Stimulated activated naive CD8-positive, alpha-beta T cell treated with anti-CD3 and anti-CD28 coated beads, Interleukin-15, Interleukin-2, amounts not matched to agents 100 ng/mL and 50 ng/mL, for 24 hours (primary cell): ENCODE measurements around the gene HIP1R.
"Not testable (repeated sequence)": the region's sequence is repeated elsewhere in the genome, so short reads cannot be mapped to it uniquely, and the experiment has no call there.

Experiments
- H3K27ac Mint-ChIP-seq: one replicate; pipeline ENCODE4 v1.8.0; 2021; ENCODE audit warnings: mild to moderate bottlenecking, mixed read lengths
- H3K27me3 Mint-ChIP-seq: one replicate; pipeline ENCODE4 v1.8.0; 2021; ENCODE audit warnings: mixed read lengths
- H3K36me3 Mint-ChIP-seq: one replicate; pipeline ENCODE4 v1.8.0; 2021; ENCODE audit warnings: low read depth, mixed read lengths
- H3K4me1 Mint-ChIP-seq: one replicate; pipeline ENCODE4 v1.8.0; 2021; ENCODE audit warnings: low read depth, mixed read lengths
- H3K4me3 Mint-ChIP-seq: one replicate; pipeline ENCODE4 v1.8.0; 2021; ENCODE audit warnings: mild to moderate bottlenecking, mixed read lengths
- H3K9me3 Mint-ChIP-seq: one replicate; pipeline ENCODE4 v1.8.0; 2021; ENCODE audit warnings: mixed read lengths

The HIP1R gene

DNA sequence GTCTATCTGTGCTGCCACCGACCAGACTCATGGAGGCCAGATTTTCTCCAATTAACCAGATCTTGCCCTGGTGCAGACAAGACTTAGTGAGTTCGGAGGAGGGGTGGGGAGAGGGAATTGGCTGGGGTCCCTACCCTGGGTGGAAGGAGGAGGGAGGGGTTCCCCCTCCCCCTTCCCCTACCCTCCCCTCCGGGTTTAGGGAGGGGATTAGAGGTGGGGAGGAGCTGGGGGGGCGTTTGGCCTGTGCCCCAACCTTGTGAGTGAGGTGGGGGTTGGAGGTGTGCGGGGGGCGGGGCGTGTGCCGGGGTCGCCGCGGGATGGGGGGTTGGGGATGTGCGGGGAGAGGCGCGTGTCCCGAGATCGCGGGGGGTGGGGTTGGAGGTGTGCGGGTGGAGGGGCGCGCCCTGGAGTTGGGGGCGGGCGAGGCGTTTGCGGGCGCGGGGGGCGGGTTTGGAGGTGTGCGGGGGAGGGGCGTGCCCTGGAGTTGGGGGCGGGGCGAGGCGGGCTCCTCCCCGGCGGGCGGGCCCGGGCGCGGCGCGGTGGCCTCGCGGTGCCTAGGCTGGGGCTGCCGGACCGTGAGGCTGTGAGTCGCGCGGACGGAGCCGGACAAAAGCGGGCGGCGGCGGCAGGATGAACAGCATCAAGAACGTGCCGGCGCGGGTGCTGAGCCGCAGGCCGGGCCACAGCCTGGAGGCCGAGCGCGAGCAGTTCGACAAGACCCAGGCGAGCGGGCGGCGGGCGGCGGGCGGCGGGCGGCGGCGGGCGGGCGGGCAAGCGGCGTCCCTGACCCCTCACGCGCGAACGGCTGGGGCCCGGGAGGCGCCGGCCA lies at the start of gene HIP1R:
Gene HIP1R (plus strand): TSS at position 537 of the 829 bp plus-strand sequence. CDS start 94 bp downstream, at position 631.
- Mint-ChIP-seq H3K9me3 (no peaks in the 10 kb centered on the region), H3K27ac (peak within 1 kb of the TSS; percentile 89), H3K4me1 (peaks cover 41% of the 10 kb centered on the region), H3K27me3 (peaks cover 8% of the 10 kb centered on the region), H3K36me3 (peaks cover 4% of the 10 kb centered on the region), H3K4me3 (peak within 1 kb of the TSS; percentile 94)

DNA sequence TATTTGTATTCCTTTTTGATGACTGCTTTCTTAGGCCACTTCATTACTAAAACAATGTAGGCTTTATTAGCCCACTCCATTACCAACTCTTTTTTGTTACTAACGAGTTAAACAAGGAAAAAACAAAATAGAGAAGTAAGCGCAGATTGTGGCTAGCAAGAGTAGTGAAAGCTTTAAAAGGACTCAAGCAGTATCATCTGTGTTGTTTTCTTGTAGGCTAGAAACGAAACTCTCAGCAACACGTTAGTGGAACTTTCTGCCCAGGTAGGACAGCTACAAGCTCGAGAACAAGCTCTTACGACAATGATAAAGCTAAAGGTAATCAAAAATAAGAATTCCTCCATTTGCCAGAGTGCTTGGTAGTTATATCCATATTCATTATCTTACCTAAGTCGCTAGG lies 49.8 kb upstream of the HIP1R start:
- Mint-ChIP-seq H3K27ac (no peak overlapping the region), H3K4me3 (no peak overlapping the region), H3K4me1 (no peaks in the 10 kb centered on the region), H3K9me3 (no peaks in the 10 kb centered on the region), H3K27me3 (no peaks in the 10 kb centered on the region), H3K36me3 (no peaks in the 10 kb centered on the region)

GRCh38 chr12:122788387-122788786 lies 46.9 kb upstream of the HIP1R start:
- H3K9me3 Mint-ChIP-seq = no peaks in the 10 kb centered on the region
- no peak overlapping the region for H3K27ac Mint-ChIP-seq
- no peaks in the 10 kb centered on the region for H3K36me3 Mint-ChIP-seq
- H3K4me3 Mint-ChIP-seq = no peak overlapping the region
- no peaks in the 10 kb centered on the region for H3K4me1 Mint-ChIP-seq
- no peaks in the 10 kb centered on the region for H3K27me3 Mint-ChIP-seq

DNA sequence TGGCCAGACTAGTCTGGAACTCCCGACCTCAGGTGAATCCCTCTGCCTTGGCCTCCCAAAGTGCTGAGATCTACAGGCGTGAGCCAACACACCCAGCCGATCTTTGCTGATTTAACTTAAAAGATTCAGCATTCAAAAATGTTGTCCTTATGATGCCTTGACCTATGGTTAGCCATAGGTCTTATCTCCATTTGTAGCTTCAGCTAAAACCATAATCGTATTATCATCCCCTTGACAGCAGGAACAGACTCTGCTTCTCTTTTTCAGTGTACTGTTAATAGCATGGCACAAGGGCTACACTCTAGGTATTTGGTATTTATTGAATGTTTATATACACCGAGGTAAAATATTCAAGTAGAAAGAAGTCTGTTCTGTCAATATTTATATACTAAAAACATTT lies 45.6 kb upstream of the HIP1R start:
- H3K27me3 Mint-ChIP-seq = no peaks in the 10 kb centered on the region
- no peaks in the 10 kb centered on the region for H3K4me1 Mint-ChIP-seq
- H3K27ac Mint-ChIP-seq = no peak overlapping the region
- H3K9me3 Mint-ChIP-seq = no peaks in the 10 kb centered on the region
- H3K4me3 Mint-ChIP-seq = no peak overlapping the region
- no peaks in the 10 kb centered on the region for H3K36me3 Mint-ChIP-seq

GRCh38 chr12:122790393-122791075 lies 44.7 kb upstream of the HIP1R start:
- no peaks in the 10 kb centered on the region for H3K4me1 Mint-ChIP-seq
- H3K27me3 Mint-ChIP-seq = no peaks in the 10 kb centered on the region
- no peaks in the 10 kb centered on the region for H3K9me3 Mint-ChIP-seq
- H3K36me3 Mint-ChIP-seq = no peaks in the 10 kb centered on the region
- no peak overlapping the region for H3K4me3 Mint-ChIP-seq
- no peak overlapping the region for H3K27ac Mint-ChIP-seq

GRCh38 chr12:122793685-122794106 lies 41.6 kb upstream of the HIP1R start:
- H3K27ac Mint-ChIP-seq = no peak overlapping the region
- H3K36me3 Mint-ChIP-seq = no peaks in the 10 kb centered on the region
- H3K4me3 Mint-ChIP-seq = no peak overlapping the region
- H3K9me3 Mint-ChIP-seq = no peaks in the 10 kb centered on the region
- H3K4me1 Mint-ChIP-seq = no peaks in the 10 kb centered on the region
- no peaks in the 10 kb centered on the region for H3K27me3 Mint-ChIP-seq

GRCh38 chr12:122795807-122796206 lies 39.5 kb upstream of the HIP1R start:
- Mint-ChIP-seq H3K4me1 (no peaks in the 10 kb centered on the region), H3K9me3 (no peaks in the 10 kb centered on the region), H3K4me3 (no peak overlapping the region), H3K27me3 (no peaks in the 10 kb centered on the region), H3K36me3 (no peaks in the 10 kb centered on the region), H3K27ac (no peak overlapping the region)

GRCh38 chr12:122799641-122800243 lies 35.5 kb upstream of the HIP1R start:
- H3K4me1 Mint-ChIP-seq = no peaks in the 10 kb centered on the region
- H3K36me3 Mint-ChIP-seq = no peaks in the 10 kb centered on the region
- H3K27ac Mint-ChIP-seq = no peak overlapping the region
- no peaks in the 10 kb centered on the region for H3K27me3 Mint-ChIP-seq
- no peaks in the 10 kb centered on the region for H3K9me3 Mint-ChIP-seq
- H3K4me3 Mint-ChIP-seq = no peak overlapping the region

DNA sequence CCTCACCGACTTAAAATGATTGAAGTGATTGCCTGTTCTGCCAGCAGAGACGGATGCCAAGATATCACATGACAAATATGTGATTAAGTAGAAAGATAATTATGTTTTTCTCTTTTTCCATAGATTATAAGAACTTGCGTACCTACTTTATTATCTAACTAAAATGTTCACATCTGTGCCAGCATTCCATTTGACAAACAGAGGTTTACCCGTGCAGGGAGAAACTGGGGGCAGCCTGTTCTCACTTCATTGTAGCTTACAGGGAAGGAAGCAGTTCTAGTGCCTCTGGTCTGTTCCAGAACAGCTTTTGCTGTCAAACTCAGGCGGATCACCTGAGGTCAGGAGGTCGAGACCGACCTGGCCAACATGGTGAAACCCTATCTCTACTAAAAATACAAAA lies 31.3 kb upstream of the HIP1R start:
- Mint-ChIP-seq H3K4me1 (peaks cover 3% of the 10 kb centered on the region), H3K36me3 (no peaks in the 10 kb centered on the region), H3K27me3 (no peaks in the 10 kb centered on the region), H3K9me3 (no peaks in the 10 kb centered on the region), H3K27ac (no peak overlapping the region), H3K4me3 (no peak overlapping the region)

DNA sequence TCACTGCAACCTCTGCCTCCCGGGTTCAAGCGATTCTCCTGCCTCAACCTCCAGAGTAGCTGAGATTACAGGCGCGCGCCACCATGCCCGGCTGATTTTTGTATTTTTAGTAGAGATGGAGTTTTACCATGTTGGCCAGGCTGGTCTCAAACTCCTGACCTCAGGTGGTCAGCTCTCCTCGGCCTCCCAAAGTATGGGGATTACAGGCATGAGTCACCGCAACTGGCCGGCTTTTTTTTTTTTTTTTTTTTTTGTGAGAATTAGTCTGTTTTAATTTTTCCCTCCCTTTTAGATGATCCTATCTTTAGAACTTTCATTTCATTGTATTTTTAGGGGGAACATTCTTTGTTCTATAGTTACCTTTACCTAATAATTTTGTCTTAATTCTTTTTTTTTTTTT lies 30.3 kb upstream of the HIP1R start:
- H3K4me3 Mint-ChIP-seq, H3K27me3 Mint-ChIP-seq, H3K9me3 Mint-ChIP-seq, H3K4me1 Mint-ChIP-seq, H3K27ac Mint-ChIP-seq, H3K36me3 Mint-ChIP-seq: not testable (repeated sequence)

- H3K4me3 Mint-ChIP-seq = no peak overlapping the region
- H3K36me3 Mint-ChIP-seq = no peaks in the 10 kb centered on the region
- H3K4me1 Mint-ChIP-seq = peaks cover 5% of the 10 kb centered on the region
- H3K27ac Mint-ChIP-seq = no peak overlapping the region
- H3K9me3 Mint-ChIP-seq = no peaks in the 10 kb centered on the region
- no peaks in the 10 kb centered on the region for H3K27me3 Mint-ChIP-seq
Measured at GRCh38 chr12:122807651-122808050, 27.6 kb upstream of the HIP1R start.

DNA sequence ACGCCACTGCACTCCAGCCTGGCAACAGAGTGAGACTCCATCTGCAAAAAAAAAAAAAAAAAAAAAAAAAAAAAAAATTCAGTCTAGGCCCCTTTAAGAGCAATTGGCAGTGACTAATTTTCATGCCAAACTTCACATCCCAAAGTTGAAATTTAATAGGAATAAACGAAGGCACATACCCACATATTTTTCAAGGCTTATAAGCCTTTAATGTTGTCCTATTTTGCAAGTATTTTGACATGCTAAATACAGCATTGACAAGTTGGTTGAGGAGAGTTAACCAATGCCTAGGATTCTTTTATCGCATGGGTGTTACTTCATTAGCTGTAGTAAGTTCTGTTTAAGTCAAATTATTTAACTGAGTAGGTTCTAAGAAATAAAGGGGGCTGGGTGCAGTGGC lies 23.5 kb upstream of the HIP1R start:
- Mint-ChIP-seq H3K27ac (no peak overlapping the region), H3K9me3 (no peaks in the 10 kb centered on the region), H3K4me3 (no peak overlapping the region), H3K27me3 (no peaks in the 10 kb centered on the region), H3K36me3 (no peaks in the 10 kb centered on the region), H3K4me1 (peaks cover 5% of the 10 kb centered on the region)

DNA sequence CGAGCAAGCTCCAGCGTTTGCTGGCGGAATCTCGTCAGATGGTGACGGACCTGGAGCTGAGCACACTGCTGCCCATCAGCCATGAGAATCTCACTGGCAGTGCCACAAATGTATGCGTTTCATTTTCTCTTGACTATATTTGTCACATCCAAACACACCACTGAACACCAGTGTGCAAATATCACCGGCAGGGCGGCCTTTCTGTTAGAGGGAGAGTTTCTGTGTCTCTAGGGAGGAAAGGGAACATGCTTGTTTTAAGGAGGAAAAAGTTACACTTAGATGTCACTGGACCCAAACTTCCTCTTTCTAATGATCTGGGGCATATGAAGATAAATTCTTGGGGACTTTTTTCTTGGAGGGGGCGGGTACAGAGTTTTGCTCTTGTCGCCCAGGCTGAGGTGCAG lies 21.9 kb upstream of the HIP1R start:
- Mint-ChIP-seq H3K4me3 (no peak overlapping the region), H3K27ac (peak overlapping the region; percentile 53), H3K27me3 (no peaks in the 10 kb centered on the region), H3K4me1 (peaks cover 5% of the 10 kb centered on the region), H3K36me3 (no peaks in the 10 kb centered on the region), H3K9me3 (no peaks in the 10 kb centered on the region)

DNA sequence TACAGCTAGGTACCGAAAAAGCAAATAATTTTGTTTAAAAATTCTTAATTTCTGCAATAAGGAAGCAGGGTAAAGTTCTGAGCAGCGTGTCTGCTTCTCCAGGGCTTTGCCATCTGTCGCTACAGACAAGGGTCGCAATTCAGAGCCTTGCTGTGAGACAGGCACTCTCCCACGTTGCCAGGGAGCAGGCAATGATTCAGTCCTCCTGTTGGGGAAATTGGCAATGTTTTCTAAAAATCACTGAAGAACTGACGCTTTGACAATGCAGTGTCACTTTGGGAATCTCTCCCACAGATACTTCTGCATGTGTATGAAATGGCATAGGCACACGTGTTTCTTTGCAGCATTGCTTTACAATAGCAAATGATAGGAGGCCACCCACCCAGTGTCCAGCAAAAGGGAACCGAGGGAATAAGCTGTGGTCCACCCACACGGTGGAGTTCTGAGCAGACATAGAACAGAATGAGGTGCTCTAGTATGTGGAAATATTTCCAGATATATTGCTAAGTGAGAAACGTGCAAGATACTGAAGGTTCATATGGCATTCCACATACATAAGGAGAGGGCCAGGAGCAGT lies 16.0 kb upstream of the HIP1R start:
- no peaks in the 10 kb centered on the region for H3K9me3 Mint-ChIP-seq
- H3K36me3 Mint-ChIP-seq = no peaks in the 10 kb centered on the region
- no peak overlapping the region for H3K27ac Mint-ChIP-seq
- no peaks in the 10 kb centered on the region for H3K4me1 Mint-ChIP-seq
- no peaks in the 10 kb centered on the region for H3K27me3 Mint-ChIP-seq
- H3K4me3 Mint-ChIP-seq = no peak overlapping the region

DNA sequence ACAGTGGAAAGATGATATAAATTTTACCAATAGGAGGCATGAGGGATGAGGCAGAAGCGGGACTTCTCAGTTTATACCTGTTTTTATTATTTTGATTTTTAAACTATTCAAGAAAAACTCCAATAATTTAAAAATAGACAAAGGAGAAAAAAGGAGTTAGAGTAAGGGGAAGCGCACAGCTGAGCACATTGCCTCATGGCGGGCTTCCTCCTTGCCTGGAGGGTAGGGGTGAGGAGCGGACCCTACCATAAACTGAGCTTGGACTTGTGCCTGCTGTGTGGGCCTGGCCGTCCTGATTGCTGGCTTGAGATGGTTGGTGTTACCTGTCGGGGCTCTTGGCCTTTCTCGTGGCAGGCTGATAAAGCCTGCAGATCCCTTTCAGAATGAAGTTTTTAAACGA lies 15.1 kb upstream of the HIP1R start:
- H3K27ac Mint-ChIP-seq = no peak overlapping the region
- no peaks in the 10 kb centered on the region for H3K27me3 Mint-ChIP-seq
- no peak overlapping the region for H3K4me3 Mint-ChIP-seq
- H3K36me3 Mint-ChIP-seq = no peaks in the 10 kb centered on the region
- H3K4me1 Mint-ChIP-seq = no peaks in the 10 kb centered on the region
- no peaks in the 10 kb centered on the region for H3K9me3 Mint-ChIP-seq
